HG02798 (cell line): ENCODE results near the gene B3GALNT2.
"Not testable (repeated sequence)": the region's sequence is repeated elsewhere in the genome, so short reads cannot be mapped to it uniquely, and the experiment has no call there.

Experiments
- ATAC-seq: cut with Tn5 transposase; IDR thresholded peaks from one replicate; pipeline ENCODE4 v1.9.1; 2021; ENCODE audit warnings: mild to moderate bottlenecking; ENCODE audit not compliant: unreplicated experiment, poor library complexity

The B3GALNT2 gene

GRCh38 chr1:235504494-235505222, 406 bp upstream of the B3GALNT2 start:
- ATAC-seq, result peak; percentile 89

GRCh38 chr1:235503403-235504121, 690 bp downstream of the B3GALNT2 start:
- ATAC-seq, result peak; percentile 8

GRCh38 chr1:235502601-235503402, 1.4 kb downstream of the B3GALNT2 start:
- ATAC-seq, result no peak

- no peak for ATAC-seq
Measured at GRCh38 chr1:235500971-235501540, 3.2 kb downstream of the B3GALNT2 start.

- ATAC-seq, result no peak
Measured at GRCh38 chr1:235495551-235495950, 8.7 kb downstream of the B3GALNT2 start.

GRCh38 chr1:235495030-235495429, 9.2 kb downstream of the B3GALNT2 start:
- no peak for ATAC-seq

GRCh38 chr1:235494531-235494930, 9.7 kb downstream of the B3GALNT2 start:
- ATAC-seq, result no peak

GRCh38 chr1:235491644-235492043, 12.6 kb downstream of the B3GALNT2 start:
- no peak for ATAC-seq

- no peak for ATAC-seq
Measured at GRCh38 chr1:235486321-235486720, 17.9 kb downstream of the B3GALNT2 start.

GRCh38 chr1:235485558-235485957, 18.7 kb downstream of the B3GALNT2 start:
- no peak for ATAC-seq

GRCh38 chr1:235483090-235483489, 21.2 kb downstream of the B3GALNT2 start:
- no peak for ATAC-seq

GRCh38 chr1:235473806-235474205, 30.4 kb downstream of the B3GALNT2 start:
- no peak for ATAC-seq

GRCh38 chr1:235470741-235471439, 33.4 kb downstream of the B3GALNT2 start:
- ATAC-seq, result no peak

- not testable (repeated sequence) for ATAC-seq
Measured at GRCh38 chr1:235469897-235470296, 34.4 kb downstream of the B3GALNT2 start.

GRCh38 chr1:235468970-235469369, 35.3 kb downstream of the B3GALNT2 start:
- no peak for ATAC-seq

GRCh38 chr1:235468004-235468403, 36.2 kb downstream of the B3GALNT2 start:
- no peak for ATAC-seq

GRCh38 chr1:235465066-235465465, 39.2 kb downstream of the B3GALNT2 start:
- no peak for ATAC-seq

GRCh38 chr1:235462832-235463231, 41.4 kb downstream of the B3GALNT2 start:
- ATAC-seq, result not testable (repeated sequence)

- no peak for ATAC-seq
Measured at GRCh38 chr1:235461954-235462353, 42.3 kb downstream of the B3GALNT2 start.

GRCh38 chr1:235460770-235461169, 43.5 kb downstream of the B3GALNT2 start:
- no peak for ATAC-seq
